HepG2 (cell line): ENCODE data around the gene AGXT. TPM values are rescaled to one million over a fixed set of nuclear protein-coding genes. Genes with fewer than 3 reads are reported as not detected.
A peak's percentile ranks its signal among the peaks of the same experiment; 100 is the strongest.

Source experiments
- ATAC-seq: fragments of 200-7000 bp; cut with Tn5 transposase; 3 replicates; pipeline ENCODE4 v1.9.1; 2020; ENCODE audit warnings: mild to moderate bottlenecking, moderate library complexity
- BruUV-seq: library from RNA; stranded (reverse); fragments of 400-500 nt; replicated peaks from 2 replicates; lab custom pipeline; 2021; lab: Mats Ljungman, UMichigan
- CTCF ChIA-PET: fragments of 300-600 bp; formaldehyde crosslinking; extraction: SDS; loops from one replicate; lab custom pipeline; 2021; ENCODE audit warnings: low total read pairs, inconsistent platforms, low intra/inter-chr PET ratio; lab: Yijun Ruan, JAX
- POLR2A ChIA-PET: fragments of 350-600 bp; sonication (Branson Sonifier 250); formaldehyde crosslinking; loops from one replicate; lab custom pipeline; 2020; ENCODE audit warnings: antibody characterized with exemption, inconsistent platforms; lab: Yijun Ruan, JAX
- DNase-seq: peaks from one replicate; pipeline ENCODE4 v3.0.0-alpha.2; 2015; ENCODE audit warnings: low spot score
- FAIRE-seq: peaks from 3 replicates; lab custom pipeline; 2011; peaks lifted over from hg19 to GRCh38; lab: Jason Lieb, UNC
- H2AFZ ChIP-seq: one replicate; pipeline ENCODE4 v1.6.1; 2011; ENCODE audit warnings: low read length, inconsistent platforms
- H3K27ac ChIP-seq: fragments of 300-600 bp; 3 replicates; pipeline ENCODE4 v1.8.0; 2011; ENCODE audit warnings: mixed run types, mild to moderate bottlenecking, mixed read lengths, low read length, inconsistent platforms; ENCODE audit not compliant: insufficient read depth; ENCODE audit errors: extremely low read length
- H3K27me3 ChIP-seq, 2 experiments: fragments of 200-600 bp in 1 of 2; 2 replicates in 1 of 2; 3 replicates in 1 of 2; pipeline versions ENCODE4 v1.6.0 to v1.8.0; 2011; ENCODE audit warnings: low read length in 2 of 2, mild to moderate bottlenecking in 2 of 2, moderate library complexity in 2 of 2, inconsistent platforms in 1 of 2; ENCODE audit not compliant: insufficient read depth in 2 of 2, control insufficient read depth in 1 of 2
- H3K36me3 ChIP-seq, 2 experiments: fragments of 200-600 bp in 1 of 2; replicated peaks in 1 of 2; 2 replicates in 1 of 2; 3 replicates in 1 of 2; pipeline versions ENCODE4 v1.5.1 to v1.8.0; 2011; ENCODE audit warnings: low read length in 2 of 2, inconsistent platforms in 1 of 2; ENCODE audit not compliant: insufficient read depth in 2 of 2, control insufficient read depth in 1 of 2
- H3K4me1 ChIP-seq: 2 replicates; pipeline ENCODE4 v1.5.1; 2012; ENCODE audit warnings: low read length, inconsistent platforms; ENCODE audit not compliant: insufficient read depth
- H3K4me2 ChIP-seq: 2 replicates; pipeline ENCODE4 v1.6.0; 2011; ENCODE audit warnings: low read depth, low read length, inconsistent platforms
- H3K4me3 ChIP-seq, 3 experiments: fragments of 200-600 bp in 1 of 3; sonication (generic), shearing (Covaris generic) in 1 of 3; replicated peaks in 1 of 3; 2 replicates each; pipeline ENCODE4 v1.5.1; 2011 to 2016; ENCODE audit warnings: low read length in 3 of 3, inconsistent platforms in 2 of 3, low read depth in 2 of 3, mild to moderate bottlenecking in 2 of 3, control low read depth in 1 of 3, mixed read lengths in 1 of 3; ENCODE audit not compliant: insufficient read depth in 1 of 3
- H3K79me2 ChIP-seq: one replicate; pipeline ENCODE4 v1.6.1; 2011; ENCODE audit warnings: low read length, inconsistent platforms; ENCODE audit not compliant: insufficient read depth
- H3K9ac ChIP-seq: 2 replicates; pipeline ENCODE4 v1.6.0; 2011; ENCODE audit warnings: mild to moderate bottlenecking, low read depth, low read length, inconsistent platforms; ENCODE audit not compliant: insufficient read depth
- H3K9me3 ChIP-seq: 2 replicates; pipeline ENCODE4 v1.5.1; 2012; ENCODE audit warnings: mild to moderate bottlenecking, low read length
- H4K20me1 ChIP-seq: 2 replicates; pipeline ENCODE4 v1.6.0; 2011; ENCODE audit warnings: inconsistent platforms, mild to moderate bottlenecking, low read length, moderate library complexity; ENCODE audit not compliant: insufficient read depth
- GFI1 ChIP-seq: sonication (generic); formaldehyde crosslinking; IDR thresholded peaks from 2 replicates; pipeline ENCODE4 v1.5.0; 2020; ENCODE audit warnings: missing genetic modification reagents, mild to moderate bottlenecking, borderline replicate concordance
- NFE2L1 ChIP-seq: sonication (generic); formaldehyde crosslinking; IDR thresholded peaks from 2 replicates; pipeline ENCODE4 v1.4.0; 2020; ENCODE audit warnings: missing genetic modification reagents, mild to moderate bottlenecking, borderline replicate concordance
- ZBTB38 ChIP-seq: sonication (generic); formaldehyde crosslinking; IDR thresholded peaks from 2 replicates; pipeline ENCODE4 v1.5.1; 2020; ENCODE audit warnings: mild to moderate bottlenecking, missing genetic modification reagents
- ZNF263 ChIP-seq: sonication (generic); formaldehyde crosslinking; IDR thresholded peaks from 2 replicates; pipeline ENCODE4 v1.4.0; 2020; ENCODE audit warnings: missing genetic modification reagents
- ZNF337 ChIP-seq: sonication (generic); formaldehyde crosslinking; IDR thresholded peaks from 2 replicates; pipeline ENCODE4 v1.5.1; 2020; ENCODE audit warnings: missing genetic modification reagents, low read depth, mild to moderate bottlenecking, borderline replicate concordance
- ZNF878 ChIP-seq: sonication (generic); formaldehyde crosslinking; IDR thresholded peaks from 2 replicates; pipeline ENCODE4 v1.8.1; 2023; ENCODE audit warnings: mild to moderate bottlenecking, missing genetic modification reagents, moderate library complexity
- ZNF891 ChIP-seq: sonication (generic); formaldehyde crosslinking; IDR thresholded peaks from 2 replicates; pipeline ENCODE4 v1.5.0; 2020; ENCODE audit warnings: mild to moderate bottlenecking, missing genetic modification reagents
- WGBS: methylation state at CpG from one replicate; pipeline ENCODE4 v1.1.6; 2017; ENCODE audit warnings: low lambda C conversion rate; 5-methylcytosine and 5-hydroxymethylcytosine counted together
- in situ Hi-C: cut with HindIII; loops from 2 replicates; pipeline ENCODE4 v1.10.0; 2017; ENCODE audit warnings: low pct_unique_long_range_greater_than_20kb; ENCODE audit not compliant: extremely low pct_ligation_motif_present
- intact Hi-C: fragments of 100-400 bp; cut with micrococcal nuclease; formaldehyde crosslinking; loops from one replicate; pipeline ENCODE4 v1.10.0; 2022; ENCODE audit not compliant: unreplicated experiment
- polyA plus RNA-seq, 8 experiments: library from polyadenylated mRNA; depleted of rRNA in 3 of 8; stranded (reverse) in 7 of 8; unstranded in 1 of 8; fragments of >200 nt; fragmentation: Illumina TruSeq in 4 of 8; extraction: Trizol in 4 of 8; gene quantifications; 2 replicates each; pipeline versions ENCODE4 v1.2.1 to v1.2.3, GENCODE V29; 2011 to 2016; ENCODE audit warnings: low read depth in 4 of 8, missing spikeins in 1 of 8, mixed read lengths in 1 of 8; ENCODE audit not compliant: insufficient read depth in 1 of 8
- total RNA-seq, 5 experiments: library from RNA; depleted of rRNA; stranded (reverse); fragments of >200 nt; fragmentation: Illumina TruSeq; extraction: Trizol; gene quantifications; 2 replicates each; pipeline ENCODE4 v1.2.3, GENCODE V29; 2016; ENCODE audit warnings: low read depth in 1 of 5

Gene AGXT
- total and polyA plus RNA-seq, 2 of the 13 experiments (the other 11 are each of a cell fraction or from before 2014, with no cell fraction given): 41.9 to 96.1 TPM

DNA sequence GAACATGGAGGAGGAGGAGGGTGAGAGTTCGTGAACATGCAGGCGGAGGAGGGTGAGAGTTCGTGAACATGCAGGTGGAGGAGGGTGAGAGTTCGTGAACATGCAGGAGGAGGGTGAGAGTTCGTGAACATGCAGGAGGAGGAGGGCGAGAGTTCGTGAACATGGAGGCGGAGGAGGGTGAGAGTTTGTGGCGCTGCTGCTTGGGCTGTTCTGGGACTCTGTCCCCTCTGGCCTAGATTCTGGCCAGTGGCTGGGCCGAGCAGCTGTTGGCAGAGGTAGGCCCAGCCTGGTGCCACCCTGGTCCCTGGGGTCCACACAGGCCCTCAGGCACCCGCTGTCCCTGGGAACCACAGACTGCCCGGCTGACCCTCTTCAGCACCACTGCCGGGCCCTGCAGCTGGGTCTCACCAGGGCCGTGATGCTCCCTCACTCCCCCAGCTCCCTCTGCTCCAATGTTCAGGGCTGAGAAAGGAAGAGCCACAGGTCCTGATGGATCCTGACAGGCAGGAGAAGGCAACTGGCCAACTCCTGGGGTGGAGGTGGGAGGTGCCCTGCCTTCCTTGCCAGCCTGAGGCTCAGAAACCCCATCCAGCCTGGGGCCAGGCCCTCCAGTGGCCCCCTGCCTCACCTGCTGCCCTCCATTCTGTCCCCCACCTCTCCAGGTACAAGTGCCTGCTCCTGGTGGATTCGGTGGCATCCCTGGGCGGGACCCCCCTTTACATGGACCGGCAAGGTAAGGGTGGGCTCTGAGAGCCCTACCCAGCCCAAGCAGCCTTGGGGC lies 3.9 kb downstream of the AGXT start:
- H3K27me3 ChIP-seq: no peaks in the 10 kb centered on the region
- ChIA-PET CTCF (no interaction called here), POLR2A (interaction anchor here (3.4 to 7.1 kb wide), 2 partner anchors 15 to 18 kb away, joined by 63 to 83 read pairs; no protein-coding TSS in a partner anchor)
- peaks cover 100% of the 10 kb centered on the region for H3K4me1 ChIP-seq
- H3K36me3 ChIP-seq: no peaks in the 10 kb centered on the region
- BruUV-seq: no TSS peak
- no peaks in the 10 kb centered on the region for H3K79me2 ChIP-seq
- no peak overlapping the region for H3K9ac ChIP-seq
- WGBS: 86% methylated on average over 15 of the region's 17 CpGs
- H3K27ac ChIP-seq: peak overlapping the region; percentile 88
- H3K9me3 ChIP-seq: no peaks in the 10 kb centered on the region
- no peak for DNase-seq
- no peak overlapping the region; the same call in 1 of the 2 replicates for H3K4me2 ChIP-seq
- no peak overlapping the region for H3K4me3 ChIP-seq
- FAIRE-seq: no peak
- H4K20me1 ChIP-seq: no peaks in the 10 kb centered on the region
- no peak for ATAC-seq
- no peak for TF ChIP-seq ZNF878 (CRISPR knock-in tag)
- peak; percentile 87 for TF ChIP-seq ZNF263
- 0 out of 2 replicates have a peak, but pooled peaks have one; percentile 59 for TF ChIP-seq NFE2L1 (CRISPR knock-in tag)
- no peak for TF ChIP-seq ZNF337 (CRISPR knock-in tag)
- peak; percentile 95 for TF ChIP-seq ZBTB38 (CRISPR knock-in tag)
- no peak for TF ChIP-seq GFI1 (CRISPR knock-in tag)
- TF ChIP-seq ZNF891: peak; percentile 34; the same call in 1 of the 2 replicates
- in situ Hi-C loops (loop anchor here (25.0 kb wide), 1 partner anchor 765 kb away; the partner anchor contains the start of genes ATG4B and THAP4), intact Hi-C loops (no loop called here)
- H2AFZ ChIP-seq: no peak overlapping the region
